Islet of Langerhans (tissue), 1 donor: ENCODE results near the gene ARMC5.
"Not testable (repeated sequence)": the region's sequence is repeated elsewhere in the genome, so short reads cannot be mapped to it uniquely, and the experiment has no call there.

Experiments
- FAIRE-seq: peaks from one replicate; lab custom pipeline; 2011; peaks lifted over from hg19 to GRCh38; lab: Jason Lieb, UNC

The ARMC5 gene

DNA sequence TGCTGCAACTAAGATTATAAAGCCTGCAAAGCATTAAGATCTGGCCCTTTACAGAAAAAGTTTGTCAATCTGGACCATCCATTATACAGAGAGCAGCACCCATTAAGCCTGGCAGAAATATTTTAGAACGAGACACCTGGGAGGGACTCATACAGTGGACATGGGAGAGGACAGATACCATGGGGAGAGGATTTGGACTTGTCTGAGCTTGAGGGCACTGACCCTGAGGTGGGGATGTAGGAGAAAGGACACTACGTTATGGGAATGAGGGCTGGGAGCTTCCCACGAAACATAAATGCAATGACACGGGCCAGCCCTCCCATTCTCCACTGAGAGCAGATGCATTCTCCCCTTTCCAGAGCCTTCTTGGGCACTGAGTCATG is 42.7 kb downstream of the ARMC5 start:
- FAIRE-seq: no peak

DNA sequence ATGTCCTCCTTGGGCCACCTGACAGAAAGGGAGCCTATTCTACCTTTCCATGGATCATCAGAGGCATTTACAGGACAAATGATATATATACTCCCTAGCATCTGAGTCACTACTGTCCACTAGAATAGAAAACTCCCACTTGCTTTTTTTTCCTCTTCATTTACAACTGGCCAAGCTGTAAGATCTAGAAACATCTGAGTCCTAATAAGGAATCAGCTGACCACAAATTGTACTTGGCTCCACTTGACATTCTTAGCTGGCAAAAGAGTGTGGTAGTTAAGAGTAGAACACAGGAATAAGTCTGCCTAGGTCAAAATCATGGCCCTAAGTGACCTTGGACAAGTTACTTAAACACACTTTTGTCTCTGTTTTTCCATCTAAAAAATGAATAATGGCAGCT is 43.7 kb downstream of the ARMC5 start:
- no peak for FAIRE-seq

DNA sequence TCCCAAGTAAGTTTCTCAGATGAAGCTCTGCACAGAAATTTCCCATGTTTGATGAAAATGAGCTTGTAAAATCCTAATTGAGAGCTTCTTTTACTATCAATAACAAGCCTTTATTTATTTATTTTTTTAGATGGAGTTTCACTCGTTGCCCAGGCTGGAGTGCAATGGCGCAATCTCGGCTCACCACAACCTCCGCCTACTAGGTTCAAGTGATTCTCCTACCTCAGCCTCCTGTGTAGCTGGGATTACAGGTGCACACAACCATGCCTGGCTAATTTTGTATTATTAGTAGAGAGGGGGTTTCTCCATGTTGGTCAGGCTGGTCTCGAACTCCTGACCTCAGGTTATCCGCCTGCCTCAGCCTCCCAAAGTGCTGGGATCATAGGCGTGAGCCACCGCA is 44.3 kb downstream of the ARMC5 start:
- not testable (repeated sequence) for FAIRE-seq

DNA sequence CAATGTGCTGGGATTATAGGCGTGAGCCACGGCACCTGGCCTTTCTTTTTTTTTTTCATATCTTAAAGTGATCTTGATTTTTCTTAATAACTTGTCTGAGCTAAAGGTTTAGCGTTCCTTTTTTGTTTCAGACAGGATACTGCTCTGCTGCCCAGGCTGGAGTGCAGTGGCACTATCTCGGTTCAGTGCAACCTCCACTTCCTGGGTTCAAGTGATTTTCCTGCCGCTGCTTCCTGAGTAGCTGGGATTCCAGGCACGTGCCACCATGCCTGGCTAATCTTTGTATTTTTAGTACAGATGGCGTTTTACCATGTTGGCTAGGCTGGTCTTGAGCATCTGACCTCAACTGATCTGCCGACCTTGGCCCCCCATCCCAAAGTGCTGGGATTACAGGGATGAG is 44.9 kb downstream of the ARMC5 start:
- no peak for FAIRE-seq

DNA sequence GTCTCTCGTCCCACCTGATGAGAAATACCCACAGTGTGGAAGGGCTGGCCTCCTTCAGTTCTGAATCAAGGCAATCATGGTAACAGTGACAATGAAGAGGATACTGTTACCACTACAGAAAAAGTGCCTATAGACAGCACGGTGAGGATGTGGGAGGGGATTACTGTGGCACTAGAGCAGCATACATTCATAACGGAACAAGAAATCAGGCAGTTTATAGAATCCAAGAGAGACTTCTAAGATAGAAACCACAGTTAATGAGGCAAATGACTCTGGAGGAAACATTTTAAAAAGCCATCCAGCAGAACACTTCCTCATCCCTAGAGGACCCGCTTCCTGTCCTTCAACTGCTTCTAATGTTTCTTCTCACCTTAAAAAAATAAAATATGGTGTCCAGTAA is 46.2 kb downstream of the ARMC5 start:
- FAIRE-seq: no peak

DNA sequence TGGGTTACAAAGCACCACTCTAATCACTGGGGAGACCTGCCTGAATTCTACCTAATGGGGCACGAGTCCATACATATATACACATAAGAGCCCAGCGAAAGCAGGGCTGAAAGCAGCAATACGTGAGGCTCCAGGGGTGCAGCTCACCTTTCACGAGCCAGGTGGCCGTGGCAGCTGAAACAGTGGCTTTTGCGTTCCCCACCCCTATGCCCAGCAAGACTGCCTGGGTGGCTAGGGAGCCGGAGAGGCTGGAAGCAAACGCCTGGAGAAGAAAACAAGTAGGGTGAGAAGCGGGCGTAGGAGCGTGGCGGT is 48.3 kb downstream of the ARMC5 start:
- no peak for FAIRE-seq

DNA sequence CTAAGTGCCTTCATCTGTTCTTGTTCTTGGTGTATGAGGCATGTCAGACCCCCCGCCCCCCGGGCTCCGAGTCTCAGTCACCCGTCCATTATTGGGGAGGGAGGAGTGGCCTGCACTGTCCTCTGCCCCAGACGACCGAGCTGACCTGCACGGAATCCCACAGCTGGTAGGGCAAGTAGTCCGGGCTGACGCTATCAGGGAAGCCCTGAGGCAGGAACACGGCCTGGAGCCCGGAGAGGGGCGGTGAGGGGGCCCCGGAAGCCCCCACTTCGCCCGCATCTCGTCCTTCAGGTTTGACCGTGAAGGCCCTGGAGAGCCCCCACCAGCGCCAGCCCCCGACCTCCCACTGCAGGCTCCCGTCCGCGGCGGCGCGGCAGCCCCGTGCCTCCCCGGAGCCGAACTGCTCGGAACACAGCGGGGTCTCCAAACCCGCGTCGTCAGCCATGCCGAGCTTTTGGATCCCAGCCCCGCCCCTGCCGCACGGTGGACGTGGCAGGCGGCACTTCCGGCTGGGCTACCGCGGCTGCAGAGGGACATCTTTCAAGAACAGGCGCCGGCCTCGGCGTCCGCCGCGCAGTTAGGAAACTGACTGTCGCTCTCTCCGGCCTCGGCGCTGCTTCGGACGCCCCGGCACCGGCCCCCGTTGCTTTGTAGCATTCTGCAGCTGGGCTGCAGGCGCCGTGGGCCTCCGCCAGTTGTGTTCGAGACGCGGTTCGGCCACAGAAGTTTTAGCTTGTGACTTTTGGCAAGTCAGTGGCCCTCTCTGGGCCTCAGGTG is 48.8 kb downstream of the ARMC5 start, which contains the start of gene RUSF1:
RUSF1 (minus strand) TSS at position 463 of the 777 bp plus-strand sequence; CDS start at position 445, 18 bp downstream.
- FAIRE-seq: no peak

DNA sequence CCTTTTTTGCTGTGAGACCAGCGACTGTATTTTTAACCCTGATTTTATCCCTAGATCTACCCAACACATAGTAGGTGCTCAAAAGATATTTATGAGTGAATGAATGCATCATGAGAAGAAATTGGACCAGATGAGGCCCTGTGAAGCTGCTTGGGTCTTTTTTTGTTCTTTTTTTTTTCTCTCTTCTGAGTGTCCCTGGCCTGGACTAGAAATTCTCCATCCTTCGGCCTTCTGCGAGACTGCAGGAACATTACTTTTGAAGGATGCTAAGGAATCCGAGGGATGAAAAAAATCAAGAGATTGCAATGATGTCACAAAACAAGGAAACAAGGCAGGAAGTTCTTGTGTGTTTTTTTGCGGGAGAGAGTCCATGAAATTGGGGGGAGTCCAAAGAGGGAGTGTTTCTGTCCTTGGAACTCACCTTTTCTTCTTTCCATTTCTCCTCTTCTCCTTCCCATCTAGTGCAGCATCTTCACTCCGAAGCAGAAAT is 49.5 kb downstream of the ARMC5 start:
- FAIRE-seq: no peak

DNA sequence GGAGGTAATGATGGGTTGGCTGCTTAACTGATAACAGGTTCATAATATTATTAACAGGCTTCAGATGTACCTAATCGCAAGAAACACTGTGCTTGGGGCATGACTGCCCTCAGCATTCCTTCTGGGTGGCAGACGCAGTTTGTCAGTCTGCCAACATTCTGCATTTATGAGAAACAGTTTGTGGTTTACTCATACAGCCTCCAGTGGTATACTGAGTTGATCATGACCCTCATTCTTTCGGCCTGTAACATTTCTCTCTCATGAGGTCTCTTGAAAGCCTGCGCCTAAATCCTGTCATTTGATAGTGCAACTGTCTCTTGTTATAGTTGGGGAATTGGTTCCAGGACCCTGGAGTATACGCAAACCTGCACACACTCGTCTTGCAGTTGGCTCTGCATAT is 53.8 kb downstream of the ARMC5 start:
- no peak for FAIRE-seq

DNA sequence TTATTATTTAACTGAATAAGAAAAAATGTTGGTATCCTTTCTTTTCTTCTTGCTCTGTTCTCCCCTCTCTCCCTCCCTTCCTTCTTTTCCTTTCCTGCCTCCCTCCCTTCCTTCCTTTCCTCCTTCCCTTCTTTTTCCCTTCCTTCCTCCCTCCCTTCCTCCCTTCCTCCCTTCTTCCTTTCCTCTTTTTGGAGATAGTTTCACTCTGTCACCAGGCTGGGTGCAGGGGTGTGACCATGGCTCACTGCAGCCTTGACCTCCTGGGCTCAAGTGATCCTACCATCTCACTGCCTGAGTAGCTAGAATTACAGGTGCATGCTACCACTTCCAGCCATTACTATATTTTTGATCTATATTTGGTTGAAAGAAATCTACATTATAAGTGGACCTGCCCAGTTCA is 54.6 kb downstream of the ARMC5 start:
- FAIRE-seq: no peak
